Neural progenitor cell (in vitro differentiated cells): ENCODE data around the gene PHEX.

Source experiments
- CTCF ChIP-seq: fragments of 200-600 bp; sonication (generic); IDR thresholded peaks from 2 replicates; pipeline ENCODE4 v1.5.1; 2017; ENCODE audit warnings: antibody characterized with exemption, mild to moderate bottlenecking
- EZH2 ChIP-seq: fragments of 200-600 bp; sonication (generic); IDR thresholded peaks from 2 replicates; pipeline ENCODE4 v1.6.1; 2017; ENCODE audit warnings: antibody characterized with exemption, mild to moderate bottlenecking, moderate library complexity

GRCh38 chrX:22296871-22297270 is 264.7 kb downstream of the PHEX start:
- TF ChIP-seq CTCF = no peak
- no peak for TF ChIP-seq EZH2
